IMR-90 (cell line): ENCODE measurements around the gene GJA5. TPM values are rescaled to one million over a fixed set of nuclear protein-coding genes. Genes with fewer than 3 reads are reported as not detected.

Experiments
- ATAC-seq: fragments of 200-7000 bp; cut with Tn5 transposase; 2 replicates; pipeline ENCODE4 v1.9.1; 2020; ENCODE audit warnings: low read depth, mild to moderate bottlenecking, moderate library complexity
- BruUV-seq: library from RNA; stranded (reverse); fragments of 400-500 nt; replicated peaks from 2 replicates; lab custom pipeline; 2021; lab: Mats Ljungman, UMichigan
- CTCF ChIA-PET: fragments of 300-600 bp; formaldehyde crosslinking; extraction: SDS; loops from one replicate; lab custom pipeline; 2021; ENCODE audit warnings: antibody characterized with exemption; lab: Yijun Ruan, JAX
- POLR2A ChIA-PET: fragments of 300-600 bp; sonication (Branson Sonifier 250); formaldehyde crosslinking; loops from one replicate; lab custom pipeline; 2022; ENCODE audit warnings: antibody characterized with exemption; ENCODE audit not compliant: unreplicated experiment; lab: Charles Lee
- DNase-seq: peaks from one replicate; pipeline ENCODE4 v3.0.0; 2013
- H2AFZ ChIP-seq: replicated peaks from 2 replicates; pipeline ENCODE3; 2013; ENCODE audit warnings: low read length, mild to moderate bottlenecking; ENCODE audit not compliant: poor library complexity
- H2AK5ac ChIP-seq: 2 replicates; pipeline ENCODE4 v1.6.1; 2013; ENCODE audit warnings: low read depth, low read length, inconsistent platforms
- H2AK9ac ChIP-seq: replicated peaks from 2 replicates; pipeline ENCODE3; 2013; ENCODE audit warnings: mild to moderate bottlenecking, low read depth, low read length, moderate library complexity; ENCODE audit not compliant: poor library complexity
- H2BK120ac ChIP-seq: 2 replicates; pipeline ENCODE4 v1.6.1; 2013; ENCODE audit warnings: low read depth, low read length, inconsistent platforms
- H2BK15ac ChIP-seq: 3 replicates; pipeline ENCODE4 v1.6.1; 2013; ENCODE audit warnings: low read depth, low read length, inconsistent platforms
- H2BK20ac ChIP-seq: 2 replicates; pipeline ENCODE4 v1.6.1; 2013; ENCODE audit warnings: low read depth, mild to moderate bottlenecking, inconsistent platforms, low read length, moderate library complexity
- H2BK5ac ChIP-seq: 2 replicates; pipeline ENCODE4 v1.6.1; 2013; ENCODE audit warnings: mild to moderate bottlenecking, low read depth, low read length, inconsistent platforms; ENCODE audit not compliant: poor library complexity, severe bottlenecking
- H3K14ac ChIP-seq: replicated peaks from 2 replicates; pipeline ENCODE4 v1.6.1; 2013; ENCODE audit warnings: low read depth, low read length, inconsistent platforms
- H3K18ac ChIP-seq: 2 replicates; pipeline ENCODE4 v1.6.1; 2013; ENCODE audit warnings: low read depth, low read length, control low read depth
- H3K23ac ChIP-seq: 2 replicates; pipeline ENCODE4 v1.6.1; 2013; ENCODE audit warnings: low read depth, low read length, inconsistent platforms
- H3K27ac ChIP-seq: 2 replicates; pipeline ENCODE4 v1.5.1; 2013; ENCODE audit warnings: mild to moderate bottlenecking, control low read depth, low read length; ENCODE audit not compliant: insufficient read depth
- H3K27me3 ChIP-seq: 2 replicates; pipeline ENCODE4 v1.6.1; 2013; ENCODE audit warnings: low read length; ENCODE audit not compliant: control insufficient read depth, insufficient read depth
- H3K36me3 ChIP-seq: 2 replicates; pipeline ENCODE4 v1.6.1; 2013; ENCODE audit warnings: low read length, mixed read lengths; ENCODE audit not compliant: control insufficient read depth, insufficient read depth
- H3K4ac ChIP-seq: 2 replicates; pipeline ENCODE4 v1.6.1; 2013; ENCODE audit warnings: low read depth, low read length, inconsistent platforms
- H3K4me1 ChIP-seq: 2 replicates; pipeline ENCODE4 v1.6.1; 2013; ENCODE audit warnings: low read length, mixed read lengths; ENCODE audit not compliant: control insufficient read depth, insufficient read depth
- H3K4me2 ChIP-seq: 2 replicates; pipeline ENCODE4 v1.6.1; 2013; ENCODE audit warnings: low read depth, mild to moderate bottlenecking, control low read depth, low read length, moderate library complexity
- H3K4me3 ChIP-seq: 2 replicates; pipeline ENCODE4 v1.5.1; 2013; ENCODE audit warnings: low read depth, mild to moderate bottlenecking, control low read depth, low read length, moderate library complexity; ENCODE audit not compliant: insufficient read depth
- H3K56ac ChIP-seq: 2 replicates; pipeline ENCODE4 v1.6.1; 2013; ENCODE audit warnings: low read length, inconsistent platforms; ENCODE audit not compliant: insufficient read depth; ENCODE audit errors: extremely low read depth
- H3K79me1 ChIP-seq, 2 experiments: 2 replicates each; pipeline ENCODE4 v1.6.1; 2013; ENCODE audit warnings: low read length in 2 of 2, inconsistent platforms in 1 of 2, low read depth in 1 of 2
- H3K9ac ChIP-seq: 2 replicates; pipeline ENCODE4 v1.6.1; 2013; ENCODE audit warnings: low read depth, low read length, control low read depth
- H3K9me1 ChIP-seq: 2 replicates; pipeline ENCODE4 v1.6.1; 2013; ENCODE audit warnings: low read length, inconsistent platforms; ENCODE audit not compliant: insufficient read depth
- H3K9me3 ChIP-seq: 2 replicates; pipeline ENCODE4 v1.6.1; 2013; ENCODE audit warnings: low read length; ENCODE audit not compliant: control insufficient read depth, insufficient read depth
- H4K20me1 ChIP-seq: 2 replicates; pipeline ENCODE4 v1.6.1; 2013; ENCODE audit warnings: low read length, inconsistent platforms; ENCODE audit not compliant: insufficient read depth
- H4K5ac ChIP-seq: 2 replicates; pipeline ENCODE4 v1.6.1; 2013; ENCODE audit warnings: mild to moderate bottlenecking, low read depth, low read length, control low read depth
- H4K8ac ChIP-seq, 2 experiments: 2 replicates each; pipeline ENCODE4 v1.6.1; 2013; ENCODE audit warnings: low read depth in 2 of 2, low read length in 2 of 2, control low read depth in 1 of 2, inconsistent platforms in 1 of 2
- H4K91ac ChIP-seq: 2 replicates; pipeline ENCODE4 v1.6.1; 2013; ENCODE audit warnings: low read depth, low read length, inconsistent platforms; ENCODE audit not compliant: insufficient read depth
- BHLHE40 ChIP-seq: fragments of 150-350 bp; IDR thresholded peaks from 2 replicates; pipeline ENCODE4 v1.6.1; 2016; ENCODE audit warnings: mild to moderate bottlenecking, low read depth, low read length
- RCOR1 ChIP-seq: IDR thresholded peaks from 2 replicates; pipeline ENCODE4 v1.6.1; 2012; ENCODE audit warnings: mild to moderate bottlenecking, low read length, improper control_type of control experiment; ENCODE audit not compliant: insufficient replicate concordance
- WGBS, 2 experiments: methylation state at CpG; one replicate each; pipeline versions ENCODE4 v1.1.5 to v1.1.7; 2013; ENCODE audit warnings: missing lambda C conversion rate in 2 of 2; ENCODE audit not compliant: insufficient read length in 1 of 2; ENCODE audit errors: extremely low coverage in 2 of 2; 5-methylcytosine and 5-hydroxymethylcytosine counted together
- dilution Hi-C: fragments of 300-500 bp; cut with HindIII; formaldehyde crosslinking; loops from one replicate; pipeline ENCODE4 v1.14.3; 2018; ENCODE audit warnings: low sequenced_read_pairs; ENCODE audit not compliant: unreplicated experiment
- in situ Hi-C: fragments of 300-500 bp; cut with MboI; formaldehyde crosslinking; loops from 3 replicates; pipeline ENCODE4 v1.14.3; 2019; ENCODE audit warnings: low sequenced_read_pairs, inconsistent platforms, mixed read lengths
- intact Hi-C: fragments of 100-400 bp; cut with micrococcal nuclease; formaldehyde crosslinking; loops from 2 replicates; pipeline ENCODE4 v1.10.0; 2022
- polyA plus RNA-seq, 3 experiments: library from polyadenylated mRNA; depleted of rRNA; stranded (reverse); fragments of >200 nt; gene quantifications; 2 replicates each; pipeline ENCODE4 v1.2.3, GENCODE V29; 2012; ENCODE audit warnings: low replicate concordance in 1 of 3
- total RNA-seq: library from RNA; depleted of rRNA; stranded (reverse); fragments of >200 nt; gene quantifications from 2 replicates; pipeline ENCODE4 v1.2.3, GENCODE V29; 2012

GJA5 gene
- total and polyA plus RNA-seq, 2 of the 4 experiments (the other 2 are of a cell fraction), result not detected

DNA sequence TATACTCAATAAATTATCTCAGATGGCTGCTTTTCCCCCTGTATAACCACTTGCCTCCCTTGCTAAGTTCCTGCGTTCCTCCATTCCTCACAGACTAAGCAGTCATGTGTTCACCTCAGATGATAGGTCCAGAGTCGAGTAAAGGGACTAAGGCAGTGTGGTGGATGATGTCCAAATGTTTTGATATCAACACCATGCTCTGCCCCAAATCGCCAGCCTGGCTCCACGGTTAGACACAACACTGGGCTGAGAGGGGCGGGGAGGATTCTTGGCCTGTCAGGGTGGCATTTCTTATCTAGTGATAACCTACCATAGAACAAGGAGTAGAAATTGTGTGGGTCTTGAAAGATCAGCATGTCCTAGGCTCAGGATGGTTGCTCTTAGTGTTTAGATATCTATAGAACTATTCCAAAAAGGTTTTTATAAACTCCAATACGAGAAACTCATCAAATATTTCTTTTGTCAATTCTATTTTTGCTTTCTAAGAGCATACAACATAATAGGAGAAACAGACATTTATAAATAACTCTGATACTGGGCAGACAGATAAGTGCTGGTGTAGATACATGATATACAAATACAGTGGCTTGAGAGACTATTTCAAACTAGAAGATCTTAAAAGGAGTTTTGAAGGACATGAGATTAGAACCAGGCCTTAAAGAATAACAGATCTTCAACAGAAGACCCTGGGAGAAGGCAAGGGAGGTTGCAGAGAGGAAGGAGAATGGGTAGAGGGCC is 21.5 kb downstream of the GJA5 start:
- Histone ChIP-seq H3K36me3 (no peaks in the 10 kb centered on the region), H3K14ac (no peak overlapping the region), H3K9me1 (no peaks in the 10 kb centered on the region), H3K56ac (no peak overlapping the region), H2BK15ac (no peak overlapping the region), H3K9ac (no peak overlapping the region), H2BK5ac (no peak overlapping the region), H4K91ac (no peak overlapping the region), H3K18ac (no peak overlapping the region), H3K4ac (no peak overlapping the region), H3K4me2 (no peak overlapping the region), H2AK5ac (no peak overlapping the region), H3K4me1 (no peaks in the 10 kb centered on the region), H3K9me3 (no peaks in the 10 kb centered on the region), H4K20me1 (no peaks in the 10 kb centered on the region), H2BK20ac (no peak overlapping the region), H3K4me3 (no peak overlapping the region), H4K5ac (no peak overlapping the region), H2BK120ac (no peak overlapping the region), H3K79me1 (no peaks in the 10 kb centered on the region), H2AK9ac (no peak overlapping the region), H3K27ac (no peak overlapping the region), H4K8ac (no peak overlapping the region), H3K27me3 (no peaks in the 10 kb centered on the region), H2AFZ (no peak overlapping the region), H3K23ac (no peak overlapping the region)
- no peak for ATAC-seq
- intact Hi-C loops, result no loop called here
- CTCF ChIA-PET, result no interaction called here
- no peak for DNase-seq
- TF ChIP-seq BHLHE40 (no peak), RCOR1 (no peak)
- dilution Hi-C loops, result no loop called here
- POLR2A ChIA-PET, result no interaction called here
- in situ Hi-C loops, result no loop called here
- WGBS, 2 experiments, result no CpG with 5 or more reads among the region's 6 CpGs
- BruUV-seq, result no TSS peak
